HepG2 (cell line): ENCODE measurements around the gene POU2AF3. TPM values are rescaled to one million over a fixed set of nuclear protein-coding genes. Genes with fewer than 3 reads are reported as not detected.

ENCODE experiments used
- IRX3 ChIP-seq: sonication (generic); formaldehyde crosslinking; IDR thresholded peaks from 2 replicates; pipeline ENCODE4 v1.8.1; 2023; ENCODE audit warnings: mild to moderate bottlenecking, low read depth, missing genetic modification reagents, borderline replicate concordance
- ISL2 ChIP-seq: sonication (generic); formaldehyde crosslinking; IDR thresholded peaks from 2 replicates; pipeline ENCODE4 v1.5.0; 2020; ENCODE audit warnings: missing genetic modification reagents
- MEIS1 ChIP-seq: sonication (generic); formaldehyde crosslinking; IDR thresholded peaks from 2 replicates; pipeline ENCODE4 v1.9.0; 2021; ENCODE audit warnings: mild to moderate bottlenecking, missing genetic modification reagents, moderate library complexity, borderline replicate concordance
- RFX3 ChIP-seq: IDR thresholded peaks from 2 replicates; pipeline ENCODE4 v1.6.1; 2016; ENCODE audit warnings: missing biosample characterization, missing genetic modification reagents
- TAF1 ChIP-seq: sonication (generic); formaldehyde crosslinking; IDR thresholded peaks from 2 replicates; pipeline ENCODE4 v1.4.0; 2020; ENCODE audit warnings: missing genetic modification reagents
- TRIM24 ChIP-seq: sonication (generic); formaldehyde crosslinking; IDR thresholded peaks from 2 replicates; pipeline ENCODE4 v1.8.0; 2022; ENCODE audit warnings: mild to moderate bottlenecking, missing genetic modification reagents
- XRCC5 ChIP-seq: fragments of 200-400 bp; formaldehyde crosslinking; optimal IDR thresholded peaks from 2 replicates; pipeline ENCODE3; 2017; ENCODE audit warnings: mild to moderate bottlenecking, low read length
- YEATS4 ChIP-seq: sonication (generic); formaldehyde crosslinking; IDR thresholded peaks from 2 replicates; pipeline ENCODE4 v1.4.0; 2020; ENCODE audit warnings: missing genetic modification reagents, borderline replicate concordance
- ZNF282 ChIP-seq: fragments of 450-650 bp; IDR thresholded peaks from 2 replicates; pipeline ENCODE4 v1.6.1; 2018; ENCODE audit not compliant: partially characterized antibody
- ZNF550 ChIP-seq: sonication (generic); formaldehyde crosslinking; IDR thresholded peaks from 2 replicates; pipeline ENCODE4 v1.4.0; 2020; ENCODE audit warnings: mild to moderate bottlenecking, missing genetic modification reagents, borderline replicate concordance
- ZNF749 ChIP-seq: sonication (generic); formaldehyde crosslinking; IDR thresholded peaks from 2 replicates; pipeline ENCODE4 v1.8.0; 2022; ENCODE audit warnings: mild to moderate bottlenecking, missing genetic modification reagents, moderate library complexity, borderline replicate concordance
- polyA plus RNA-seq, 8 experiments: library from polyadenylated mRNA; depleted of rRNA in 3 of 8; stranded (reverse) in 7 of 8; unstranded in 1 of 8; fragments of >200 nt; fragmentation: Illumina TruSeq in 4 of 8; extraction: Trizol in 4 of 8; gene quantifications; 2 replicates each; pipeline versions ENCODE4 v1.2.1 to v1.2.3, GENCODE V29; 2011 to 2016; ENCODE audit warnings: low read depth in 4 of 8, missing spikeins in 1 of 8, mixed read lengths in 1 of 8; ENCODE audit not compliant: insufficient read depth in 1 of 8
- total RNA-seq, 5 experiments: library from RNA; depleted of rRNA; stranded (reverse); fragments of >200 nt; fragmentation: Illumina TruSeq; extraction: Trizol; gene quantifications; 2 replicates each; pipeline ENCODE4 v1.2.3, GENCODE V29; 2016; ENCODE audit warnings: low read depth in 1 of 5
- TF ChIP-seq, protein P1 (sequence below): sonication (generic); formaldehyde crosslinking; IDR thresholded peaks from 2 replicates; pipeline ENCODE4 v1.8.1; 2023; ENCODE audit warnings: missing genetic modification reagents, inconsistent platforms, borderline replicate concordance
- TF ChIP-seq, protein P2 (sequence below): sonication (generic); formaldehyde crosslinking; IDR thresholded peaks from 2 replicates; pipeline ENCODE4 v1.4.0; 2020; ENCODE audit warnings: missing genetic modification reagents, borderline replicate concordance
- TF ChIP-seq, protein P3 (sequence below): sonication (generic); formaldehyde crosslinking; IDR thresholded peaks from 2 replicates; pipeline ENCODE4 v1.5.1; 2020; ENCODE audit warnings: mild to moderate bottlenecking, missing genetic modification reagents, moderate library complexity
- TF ChIP-seq, protein P4 (sequence below): sonication (generic); formaldehyde crosslinking; IDR thresholded peaks from 2 replicates; pipeline ENCODE4 v1.8.0; 2022; ENCODE audit warnings: missing genetic modification reagents, mild to moderate bottlenecking, borderline replicate concordance
- TF ChIP-seq, protein P5 (sequence below): sonication (generic); formaldehyde crosslinking; IDR thresholded peaks from 2 replicates; pipeline ENCODE4 v1.8.0; 2022; ENCODE audit warnings: mild to moderate bottlenecking, missing genetic modification reagents, moderate library complexity

The POU2AF3 gene
- total and polyA plus RNA-seq, 2 of the 13 experiments (the other 11 are each of a cell fraction or from before 2014, with no cell fraction given): 7.8 to 71.2 TPM

DNA sequence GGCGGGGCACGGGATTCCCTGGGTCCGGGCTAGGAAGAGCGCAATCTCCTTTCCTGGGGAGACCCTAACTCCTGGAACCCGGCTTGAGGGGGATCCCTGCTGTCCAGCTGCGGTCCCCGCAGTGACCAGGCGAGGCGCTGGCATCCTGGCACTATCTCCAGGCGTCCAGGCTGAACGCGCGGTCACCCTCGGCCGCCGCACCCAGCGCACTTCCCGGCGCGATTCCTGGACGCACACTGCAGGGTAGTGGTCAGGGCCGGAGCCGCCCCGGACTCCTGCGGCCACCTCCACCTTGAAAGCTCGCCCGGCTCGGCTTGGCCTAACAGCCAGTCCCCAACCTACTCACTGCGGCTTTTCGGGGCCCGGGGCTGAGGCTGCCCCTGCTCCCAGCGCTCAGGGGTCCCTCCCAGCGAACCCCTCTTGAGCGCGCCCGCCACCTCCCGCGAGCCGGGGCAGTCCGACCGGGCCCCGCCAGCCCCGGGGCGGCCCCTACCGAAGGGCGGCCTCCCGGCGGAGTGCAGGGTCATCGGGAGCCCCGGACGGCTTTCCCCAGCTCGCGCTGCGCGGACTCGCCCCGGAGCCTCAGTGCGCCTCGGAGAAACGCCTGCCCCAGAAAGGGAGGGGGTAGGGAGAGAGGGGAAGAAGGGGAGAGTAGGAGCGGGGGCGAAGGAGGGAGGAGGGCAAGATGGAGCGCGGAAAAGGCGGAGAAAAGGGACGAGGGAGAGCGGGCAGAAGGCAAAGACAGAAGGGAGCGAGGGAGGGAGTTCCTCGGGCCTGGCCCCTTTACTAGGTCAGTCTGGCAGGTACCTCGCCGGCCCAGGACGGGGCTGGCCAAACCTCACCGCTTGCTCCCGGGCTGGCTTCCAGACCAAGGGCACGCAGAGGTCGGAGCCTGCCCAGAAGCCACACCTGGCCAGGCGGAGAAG lies 1.0 kb downstream of the POU2AF3 start (continued):
- TF ChIP-seq TAF1 (CRISPR knock-in tag): peak; percentile 79
- TF ChIP-seq YEATS4 (CRISPR knock-in tag): peak; percentile 56; the same call in 1 of the 2 replicates
- TF ChIP-seq, protein P1, sequence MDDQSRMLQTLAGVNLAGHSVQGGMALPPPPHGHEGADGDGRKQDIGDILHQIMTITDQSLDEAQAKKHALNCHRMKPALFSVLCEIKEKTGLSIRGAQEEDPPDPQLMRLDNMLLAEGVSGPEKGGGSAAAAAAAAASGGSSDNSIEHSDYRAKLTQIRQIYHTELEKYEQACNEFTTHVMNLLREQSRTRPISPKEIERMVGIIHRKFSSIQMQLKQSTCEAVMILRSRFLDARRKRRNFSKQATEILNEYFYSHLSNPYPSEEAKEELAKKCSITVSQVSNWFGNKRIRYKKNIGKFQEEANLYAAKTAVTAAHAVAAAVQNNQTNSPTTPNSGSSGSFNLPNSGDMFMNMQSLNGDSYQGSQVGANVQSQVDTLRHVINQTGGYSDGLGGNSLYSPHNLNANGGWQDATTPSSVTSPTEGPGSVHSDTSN: no peak
- TF ChIP-seq, protein P2, sequence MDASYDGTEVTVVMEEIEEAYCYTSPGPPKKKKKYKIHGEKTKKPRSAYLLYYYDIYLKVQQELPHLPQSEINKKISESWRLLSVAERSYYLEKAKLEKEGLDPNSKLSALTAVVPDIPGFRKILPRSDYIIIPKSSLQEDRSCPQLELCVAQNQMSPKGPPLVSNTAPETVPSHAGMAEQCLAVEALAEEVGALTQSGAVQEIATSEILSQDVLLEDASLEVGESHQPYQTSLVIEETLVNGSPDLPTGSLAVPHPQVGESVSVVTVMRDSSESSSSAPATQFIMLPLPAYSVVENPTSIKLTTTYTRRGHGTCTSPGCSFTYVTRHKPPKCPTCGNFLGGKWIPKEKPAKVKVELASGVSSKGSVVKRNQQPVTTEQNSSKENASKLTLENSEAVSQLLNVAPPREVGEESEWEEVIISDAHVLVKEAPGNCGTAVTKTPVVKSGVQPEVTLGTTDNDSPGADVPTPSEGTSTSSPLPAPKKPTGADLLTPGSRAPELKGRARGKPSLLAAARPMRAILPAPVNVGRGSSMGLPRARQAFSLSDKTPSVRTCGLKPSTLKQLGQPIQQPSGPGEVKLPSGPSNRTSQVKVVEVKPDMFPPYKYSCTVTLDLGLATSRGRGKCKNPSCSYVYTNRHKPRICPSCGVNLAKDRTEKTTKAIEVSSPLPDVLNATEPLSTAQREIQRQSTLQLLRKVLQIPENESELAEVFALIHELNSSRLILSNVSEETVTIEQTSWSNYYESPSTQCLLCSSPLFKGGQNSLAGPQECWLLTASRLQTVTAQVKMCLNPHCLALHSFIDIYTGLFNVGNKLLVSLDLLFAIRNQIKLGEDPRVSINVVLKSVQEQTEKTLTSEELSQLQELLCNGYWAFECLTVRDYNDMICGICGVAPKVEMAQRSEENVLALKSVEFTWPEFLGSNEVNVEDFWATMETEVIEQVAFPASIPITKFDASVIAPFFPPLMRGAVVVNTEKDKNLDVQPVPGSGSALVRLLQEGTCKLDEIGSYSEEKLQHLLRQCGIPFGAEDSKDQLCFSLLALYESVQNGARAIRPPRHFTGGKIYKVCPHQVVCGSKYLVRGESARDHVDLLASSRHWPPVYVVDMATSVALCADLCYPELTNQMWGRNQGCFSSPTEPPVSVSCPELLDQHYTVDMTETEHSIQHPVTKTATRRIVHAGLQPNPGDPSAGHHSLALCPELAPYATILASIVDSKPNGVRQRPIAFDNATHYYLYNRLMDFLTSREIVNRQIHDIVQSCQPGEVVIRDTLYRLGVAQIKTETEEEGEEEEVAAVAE (CRISPR knock-in tag): no peak
- TF ChIP-seq ZNF282: no peak
- no peak for TF ChIP-seq ZNF749 (CRISPR knock-in tag)
- TF ChIP-seq, protein P3, sequence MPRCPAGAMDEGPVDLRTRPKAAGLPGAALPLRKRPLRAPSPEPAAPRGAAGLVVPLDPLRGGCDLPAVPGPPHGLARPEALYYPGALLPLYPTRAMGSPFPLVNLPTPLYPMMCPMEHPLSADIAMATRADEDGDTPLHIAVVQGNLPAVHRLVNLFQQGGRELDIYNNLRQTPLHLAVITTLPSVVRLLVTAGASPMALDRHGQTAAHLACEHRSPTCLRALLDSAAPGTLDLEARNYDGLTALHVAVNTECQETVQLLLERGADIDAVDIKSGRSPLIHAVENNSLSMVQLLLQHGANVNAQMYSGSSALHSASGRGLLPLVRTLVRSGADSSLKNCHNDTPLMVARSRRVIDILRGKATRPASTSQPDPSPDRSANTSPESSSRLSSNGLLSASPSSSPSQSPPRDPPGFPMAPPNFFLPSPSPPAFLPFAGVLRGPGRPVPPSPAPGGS (CRISPR knock-in tag): no peak; the same call in 1 of the 2 replicates
- no peak for TF ChIP-seq IRX3 (CRISPR knock-in tag)
- TF ChIP-seq MEIS1 (CRISPR knock-in tag): no peak
- TF ChIP-seq TRIM24: no peak
- TF ChIP-seq, protein P4, sequence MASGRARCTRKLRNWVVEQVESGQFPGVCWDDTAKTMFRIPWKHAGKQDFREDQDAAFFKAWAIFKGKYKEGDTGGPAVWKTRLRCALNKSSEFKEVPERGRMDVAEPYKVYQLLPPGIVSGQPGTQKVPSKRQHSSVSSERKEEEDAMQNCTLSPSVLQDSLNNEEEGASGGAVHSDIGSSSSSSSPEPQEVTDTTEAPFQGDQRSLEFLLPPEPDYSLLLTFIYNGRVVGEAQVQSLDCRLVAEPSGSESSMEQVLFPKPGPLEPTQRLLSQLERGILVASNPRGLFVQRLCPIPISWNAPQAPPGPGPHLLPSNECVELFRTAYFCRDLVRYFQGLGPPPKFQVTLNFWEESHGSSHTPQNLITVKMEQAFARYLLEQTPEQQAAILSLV (CRISPR knock-in tag): no peak
- no peak for TF ChIP-seq ZNF550
- TF ChIP-seq RFX3 (CRISPR knock-in tag): no peak
- TF ChIP-seq XRCC5: no peak
- TF ChIP-seq ISL2: no peak
- TF ChIP-seq, protein P5, sequence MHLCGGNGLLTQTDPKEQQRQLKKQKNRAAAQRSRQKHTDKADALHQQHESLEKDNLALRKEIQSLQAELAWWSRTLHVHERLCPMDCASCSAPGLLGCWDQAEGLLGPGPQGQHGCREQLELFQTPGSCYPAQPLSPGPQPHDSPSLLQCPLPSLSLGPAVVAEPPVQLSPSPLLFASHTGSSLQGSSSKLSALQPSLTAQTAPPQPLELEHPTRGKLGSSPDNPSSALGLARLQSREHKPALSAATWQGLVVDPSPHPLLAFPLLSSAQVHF (CRISPR knock-in tag): no peak
